GM10266 (cell line): Measurements from ENCODE around the gene MDFIC.

Experiments
- DNase-seq: peaks from one replicate; pipeline ENCODE4 v3.0.0; 2012; ENCODE audit errors: extremely low spot score
- CTCF ChIP-seq: IDR thresholded peaks from 2 replicates; pipeline ENCODE4 v1.5.1; 2012; ENCODE audit warnings: mild to moderate bottlenecking, low read depth; ENCODE audit not compliant: control insufficient read depth, insufficient read depth; ENCODE audit errors: missing control alignments

MDFIC gene

DNA sequence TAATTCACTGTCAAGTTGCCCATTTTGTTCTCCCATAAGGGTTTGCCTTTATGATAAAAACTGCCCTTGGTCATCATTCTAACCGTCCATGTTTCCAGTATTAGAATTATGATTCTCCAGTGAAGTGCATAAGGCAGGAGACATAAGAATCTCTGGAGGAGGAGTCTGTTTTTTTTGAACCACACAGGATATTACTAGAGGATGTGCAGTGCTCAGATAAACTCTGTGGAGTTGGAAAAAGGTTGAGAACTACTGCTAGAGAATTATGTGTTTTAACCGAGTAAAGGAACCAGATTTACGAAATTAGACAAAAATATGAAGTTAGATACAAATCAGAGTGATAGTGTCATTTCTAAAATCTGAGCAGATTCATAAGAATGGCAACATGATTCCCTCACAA lies 40.5 kb downstream of the MDFIC start:
- no peak for DNase-seq
- no peak for TF ChIP-seq CTCF

GRCh38 chr7:114966156-114966555 lies 44.3 kb downstream of the MDFIC start:
- no peak for TF ChIP-seq CTCF
- no peak for DNase-seq

- TF ChIP-seq CTCF: no peak
- no peak for DNase-seq
Measured at GRCh38 chr7:114969096-114969495, 47.2 kb downstream of the MDFIC start.

- DNase-seq: no peak
- TF ChIP-seq CTCF: no peak
Measured at GRCh38 chr7:114970308-114970707, 48.4 kb downstream of the MDFIC start.

GRCh38 chr7:114970732-114971131 lies 48.8 kb downstream of the MDFIC start:
- DNase-seq: no peak
- no peak for TF ChIP-seq CTCF

DNA sequence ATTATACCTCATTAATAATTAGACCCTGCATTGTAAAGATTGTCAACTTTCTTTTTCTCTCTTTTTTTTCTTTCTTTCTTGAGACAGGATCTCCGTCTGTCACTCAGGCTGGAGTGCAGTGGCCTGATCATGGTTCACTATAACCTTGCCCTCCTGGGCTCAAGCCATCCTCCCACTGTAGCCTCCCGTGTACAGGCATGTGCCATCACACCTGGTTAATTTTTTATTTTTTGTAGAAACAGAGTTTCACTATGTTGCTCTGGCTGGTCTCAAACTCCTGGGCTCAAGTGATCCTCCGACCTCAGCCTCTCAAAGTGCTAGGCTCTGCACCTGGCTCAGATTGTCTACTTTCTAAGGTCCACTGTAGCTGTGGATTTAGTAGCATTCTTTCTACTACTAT lies 50.7 kb downstream of the MDFIC start:
- DNase-seq: no peak
- TF ChIP-seq CTCF: no peak

GRCh38 chr7:114973147-114973546 lies 51.3 kb downstream of the MDFIC start:
- no peak for TF ChIP-seq CTCF
- no peak for DNase-seq
